ENCODE results near the gene ZNF606. TPM values are rescaled to one million over a fixed set of nuclear protein-coding genes. Genes with fewer than 3 reads are reported as not detected.

The ZNF606 gene
- total RNA-seq, 2 donors from 2014 or later, result 11.7 to 21.4 TPM

DNA sequence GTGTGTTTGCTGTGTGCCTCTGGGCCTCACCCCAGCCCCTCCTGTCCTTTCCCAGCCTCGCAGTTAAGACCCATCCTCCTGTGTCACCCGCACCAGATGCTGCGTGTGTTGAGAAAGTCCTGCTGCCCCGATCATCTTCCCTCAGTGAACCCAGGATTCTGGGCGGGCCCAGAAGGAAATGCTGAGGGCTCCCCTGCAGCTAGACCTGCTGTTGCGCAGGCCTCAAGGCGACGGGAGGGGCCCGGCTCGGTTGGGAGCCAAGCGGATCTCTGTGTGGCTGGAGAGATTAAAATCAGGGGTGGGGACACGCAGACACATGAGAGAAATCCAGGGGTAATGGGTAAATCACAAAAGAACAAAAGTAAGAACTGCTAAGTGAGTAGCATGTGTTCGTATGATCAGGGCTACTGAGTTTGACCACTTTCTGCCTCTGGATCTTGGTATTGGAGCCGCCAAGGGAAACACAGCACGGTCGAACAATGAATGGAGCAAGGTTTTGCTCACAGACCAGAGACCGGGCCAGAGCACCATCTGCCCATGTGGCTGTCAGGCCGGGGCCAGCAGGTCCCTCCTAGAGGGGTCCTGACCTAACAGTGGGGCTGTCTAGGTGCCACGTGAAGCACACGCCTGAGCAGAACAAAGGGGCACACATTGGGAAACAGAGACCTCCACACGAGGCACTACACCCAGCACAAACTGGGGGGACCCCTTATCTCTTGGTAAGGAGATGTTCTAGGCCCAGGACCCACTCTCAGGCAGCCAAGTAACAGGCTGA lies 38.3 kb upstream of the ZNF606 start:
- peaks cover 6% of the 10 kb centered on the region for H3K4me1 ChIP-seq
- H3K4me3 ChIP-seq, result no peak overlapping the region
- no peaks in the 10 kb centered on the region for H3K27me3 ChIP-seq
- TF ChIP-seq CTCF (IDR thresholded peaks at IDR 0.05), result no peak
- no peak for TF ChIP-seq POLR2A (IDR thresholded peaks at IDR 0.05)
- intact Hi-C loops (cut with DNase I), result no loop called here
- peaks cover 0 to 29% (median 0%) of the 10 kb centered on the region in 3 donors for H3K9me3 ChIP-seq
- no peak overlapping the region for H3K27ac ChIP-seq
- ATAC-seq (no peak), DNase-seq (no peak)
- WGBS, 2 donors, result 70 to 85% methylated on average over 19 to 21 of the region's 21 CpGs
- no peaks in the 10 kb centered on the region for H3K36me3 ChIP-seq (replicated peaks in 1 of 2; ENCODE audit: insufficient read depth in 1 of 2, low read depth in 2 of 2)

GRCh38 chr19:58038688-58039204 lies 36.1 kb upstream of the ZNF606 start:
- Histone ChIP-seq H3K27ac (no peak overlapping the region), H3K4me3 (no peak overlapping the region), H3K36me3 (replicated peaks in 1 of 2; ENCODE audit: insufficient read depth in 1 of 2, low read depth in 2 of 2) (no peaks in the 10 kb centered on the region), H3K9me3 (peaks cover 0 to 28% (median 0%) of the 10 kb centered on the region in 3 donors), H3K27me3 (no peaks in the 10 kb centered on the region), H3K4me1 (peaks cover 6% of the 10 kb centered on the region)
- TF ChIP-seq CTCF (IDR thresholded peaks at IDR 0.05) (no peak), POLR2A (IDR thresholded peaks at IDR 0.05) (no peak)
- DNase-seq (no peak), ATAC-seq (no peak)
- WGBS, 2 donors, result 10 to 36% methylated on average over 5 to 8 of the region's 8 CpGs
- intact Hi-C loops (cut with DNase I), result no loop called here

- 26 to 27% methylated on average over 21 to 43 of the region's 44 CpGs for WGBS, 2 donors
- Histone ChIP-seq H3K4me1 (peaks cover 9% of the 10 kb centered on the region), H3K9me3 (peaks cover 0 to 26% (median 0%) of the 10 kb centered on the region in 3 donors), H3K27ac (no peak overlapping the region), H3K4me3 (no peak overlapping the region), H3K36me3 (replicated peaks in 1 of 2; ENCODE audit: insufficient read depth in 1 of 2, low read depth in 2 of 2) (no peaks in the 10 kb centered on the region), H3K27me3 (no peaks in the 10 kb centered on the region)
- no peak for ATAC-seq
- intact Hi-C loops (cut with DNase I), result no loop called here
- TF ChIP-seq CTCF (IDR thresholded peaks at IDR 0.05) (no peak), POLR2A (IDR thresholded peaks at IDR 0.05) (peak in 1 of 3 donors; percentile 18)
- peak in 3 of 4 donors; percentile 18 to 36 (median 29) for DNase-seq
These were observed 35.5 kb upstream of the ZNF606 start for GRCh38 chr19:58037927-58038687.

- H3K36me3 ChIP-seq (replicated peaks in 1 of 2; ENCODE audit: insufficient read depth in 1 of 2, low read depth in 2 of 2), result no peaks in the 10 kb centered on the region
- H3K4me3 ChIP-seq, result no peak overlapping the region
- no peak for ATAC-seq
- peaks cover 9% of the 10 kb centered on the region for H3K4me1 ChIP-seq
- TF ChIP-seq POLR2A (IDR thresholded peaks at IDR 0.05) (no peak), CTCF (IDR thresholded peaks at IDR 0.05) (no peak)
- no peak for DNase-seq
- WGBS, 2 donors, result 61 to 72% methylated on average over 8 of the region's 8 CpGs
- no peak overlapping the region for H3K27ac ChIP-seq
- peaks cover 0 to 14% (median 0%) of the 10 kb centered on the region in 3 donors for H3K9me3 ChIP-seq
- no peaks in the 10 kb centered on the region for H3K27me3 ChIP-seq
- intact Hi-C loops (cut with DNase I), result no loop called here
These were observed 33.2 kb upstream of the ZNF606 start for GRCh38 chr19:58035863-58036262.
